Gastrocnemius medialis (tissue), 4 donors: ENCODE results near the gene KIRREL1. TPM values are rescaled to one million over a fixed set of nuclear protein-coding genes. Genes with fewer than 3 reads are reported as not detected.

Experiments
- ATAC-seq, 2 donors: fragments of 150-250 bp; one replicate each; pipeline ENCODE4 v1.9.1; 2016
- DNase-seq, 2 donors: peaks; one replicate each; pipeline ENCODE4 v3.0.0-alpha.2; 2019
- H3K27ac ChIP-seq, 4 donors: fragments of 200-600 bp; sonication (generic); 1 replicate in 1 of 4; 2 replicates in 3 of 4; pipeline ENCODE4 v1.5.1; 2016 to 2018; ENCODE audit warnings: mild to moderate bottlenecking in 2 of 4, moderate library complexity in 1 of 4
- H3K27me3 ChIP-seq, 3 donors: fragments of 200-600 bp; sonication (generic) in 2 of 3; 1 replicate in 1 of 3; 2 replicates in 2 of 3; pipeline versions ENCODE4 v1.5.1 to v1.6.0; 2016 to 2019; ENCODE audit warnings: mild to moderate bottlenecking in 1 of 3, moderate library complexity in 1 of 3
- H3K36me3 ChIP-seq, 2 donors: fragments of 200-600 bp; sonication (generic) in 1 of 2; one replicate each; pipeline ENCODE4 v1.5.1; 2017 to 2018
- H3K4me1 ChIP-seq, 2 donors: fragments of 200-600 bp; sonication (generic) in 1 of 2; one replicate each; pipeline ENCODE4 v1.5.1; 2016 to 2017; ENCODE audit warnings: mild to moderate bottlenecking in 2 of 2
- H3K4me3 ChIP-seq, 4 donors: fragments of 200-600 bp; sonication (generic) in 3 of 4; 1 replicate in 1 of 4; 2 replicates in 3 of 4; pipeline ENCODE4 v1.5.1; 2016 to 2019; ENCODE audit warnings: mild to moderate bottlenecking in 2 of 4
- H3K9me3 ChIP-seq, 3 donors: fragments of 200-600 bp; sonication (generic) in 2 of 3; 1 replicate in 1 of 3; 2 replicates in 2 of 3; pipeline ENCODE4 v1.5.1; 2016 to 2019
- POLR2A ChIP-seq, 2 donors: fragments of 450-650 bp; IDR thresholded peaks; one replicate each; pipeline ENCODE4 v1.6.1; 2017; ENCODE audit warnings: antibody characterized with exemption in 2 of 2, mild to moderate bottlenecking in 2 of 2, moderate library complexity in 2 of 2
- in situ Hi-C, 4 donors: fragments of 200-750 bp; cut with MboI; loops; one replicate each; pipeline versions ENCODE4 v1.15.0 to v1.8.0; 2017; ENCODE audit warnings: low sequenced_read_pairs in 4 of 4
- intact Hi-C: fragments of 100-400 bp; cut with DNase I; formaldehyde crosslinking; loops from one replicate; pipeline ENCODE4 v1.15.1; 2023; ENCODE audit warnings: low total_unique reads
- total RNA-seq, 4 donors: library from RNA; depleted of rRNA; stranded (reverse); fragments of >200 nt; gene quantifications; one replicate each; pipeline versions ENCODE4 v1.1.0 to v1.2.3, GENCODE V29; 2016
- TF ChIP-seq, protein P1 (sequence below), 5 experiments: fragments of 450-650 bp in 3 of 5; fragments of 200-600 bp in 2 of 5; sonication (generic) in 2 of 5; IDR thresholded peaks in 4 of 5; conservative IDR thresholded peaks in 1 of 5; 1 replicate in 4 of 5; 2 replicates in 1 of 5; pipeline ENCODE4 v1.5.1; 2016 to 2019; ENCODE audit warnings: antibody characterized with exemption in 5 of 5, mild to moderate bottlenecking in 3 of 5, moderate library complexity in 3 of 5

KIRREL1 gene
- total RNA-seq, 4 donors from 2014 or later, result 2.8 to 15.1 (median 6.6) TPM

DNA sequence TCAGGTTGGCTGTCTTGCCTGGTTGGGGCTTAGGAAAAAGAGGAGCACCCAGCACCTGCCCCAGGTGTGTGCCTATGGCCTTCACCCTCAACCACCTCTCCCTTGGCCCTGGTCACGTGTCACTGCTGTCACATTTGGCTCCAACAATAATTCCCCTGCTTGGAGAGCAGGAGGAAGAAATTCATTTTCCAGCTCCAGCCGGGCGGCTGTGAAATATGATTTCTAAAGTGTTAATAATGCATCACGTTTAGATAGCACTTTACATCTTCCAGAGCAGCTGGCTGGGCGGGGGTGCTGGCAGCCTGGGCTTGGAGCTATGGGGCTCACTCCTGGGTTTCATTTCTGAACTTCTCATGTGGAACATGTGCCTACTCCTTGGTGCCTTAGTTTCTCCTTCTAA lies 63.1 kb downstream of the KIRREL1 start:
- TF ChIP-seq, protein P1, sequence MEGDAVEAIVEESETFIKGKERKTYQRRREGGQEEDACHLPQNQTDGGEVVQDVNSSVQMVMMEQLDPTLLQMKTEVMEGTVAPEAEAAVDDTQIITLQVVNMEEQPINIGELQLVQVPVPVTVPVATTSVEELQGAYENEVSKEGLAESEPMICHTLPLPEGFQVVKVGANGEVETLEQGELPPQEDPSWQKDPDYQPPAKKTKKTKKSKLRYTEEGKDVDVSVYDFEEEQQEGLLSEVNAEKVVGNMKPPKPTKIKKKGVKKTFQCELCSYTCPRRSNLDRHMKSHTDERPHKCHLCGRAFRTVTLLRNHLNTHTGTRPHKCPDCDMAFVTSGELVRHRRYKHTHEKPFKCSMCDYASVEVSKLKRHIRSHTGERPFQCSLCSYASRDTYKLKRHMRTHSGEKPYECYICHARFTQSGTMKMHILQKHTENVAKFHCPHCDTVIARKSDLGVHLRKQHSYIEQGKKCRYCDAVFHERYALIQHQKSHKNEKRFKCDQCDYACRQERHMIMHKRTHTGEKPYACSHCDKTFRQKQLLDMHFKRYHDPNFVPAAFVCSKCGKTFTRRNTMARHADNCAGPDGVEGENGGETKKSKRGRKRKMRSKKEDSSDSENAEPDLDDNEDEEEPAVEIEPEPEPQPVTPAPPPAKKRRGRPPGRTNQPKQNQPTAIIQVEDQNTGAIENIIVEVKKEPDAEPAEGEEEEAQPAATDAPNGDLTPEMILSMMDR (IDR thresholded peaks at IDR 0.05 in 4 of 5, conservative IDR thresholded peaks at IDR 0.05 in 1 of 5), result no peak
- TF ChIP-seq POLR2A (IDR thresholded peaks at IDR 0.05), result no peak
- Histone ChIP-seq H3K27me3 (no peaks in the 10 kb centered on the region), H3K9me3 (no peaks in the 10 kb centered on the region), H3K4me3 (no peak overlapping the region), H3K4me1 (no peaks in the 10 kb centered on the region), H3K27ac (no peak overlapping the region), H3K36me3 (no peaks in the 10 kb centered on the region)
- intact Hi-C loops, result no loop called here
- no peak for ATAC-seq
- no peak for DNase-seq
- in situ Hi-C loops, result no loop called here

DNA sequence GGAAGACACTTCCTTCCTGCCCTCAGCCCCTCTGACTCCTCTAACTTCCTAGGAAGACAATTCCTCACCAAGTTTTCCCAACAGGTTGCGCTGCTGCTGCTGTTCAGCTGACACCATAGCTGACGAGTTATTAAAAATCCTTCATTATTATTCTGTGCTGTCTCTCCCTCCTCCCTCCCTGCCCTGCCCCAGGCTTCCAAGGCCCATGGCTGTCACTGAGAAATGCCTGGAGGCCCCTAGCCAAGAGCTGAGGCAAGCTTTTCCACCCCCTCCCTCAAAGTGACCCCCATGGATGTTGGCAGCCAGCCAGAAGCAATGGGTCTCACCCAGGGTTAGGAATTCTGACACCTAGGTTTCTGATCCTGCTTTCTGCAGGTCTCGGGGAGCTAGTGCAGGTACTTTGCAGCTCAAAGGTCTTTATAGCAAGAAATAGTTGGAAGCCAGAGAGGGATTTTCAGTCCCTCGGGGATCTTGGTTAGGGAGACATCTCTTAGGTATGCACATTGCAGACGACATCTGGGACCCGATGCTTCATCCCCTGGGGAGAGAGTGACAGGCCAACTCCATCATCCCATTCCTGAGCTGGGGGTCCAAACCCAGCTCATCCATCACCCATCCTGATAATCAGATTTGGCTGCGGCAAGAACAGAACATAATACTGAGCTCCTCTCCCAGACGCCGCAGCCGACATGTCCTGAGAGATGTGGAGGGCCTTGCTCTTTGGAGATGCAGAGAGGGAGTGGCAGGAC lies 65.0 kb downstream of the KIRREL1 start:
- H3K27me3 ChIP-seq, result no peaks in the 10 kb centered on the region
- ATAC-seq, result no peak
- H3K27ac ChIP-seq, result no peak overlapping the region
- H3K4me3 ChIP-seq, result no peak overlapping the region
- no peaks in the 10 kb centered on the region for H3K4me1 ChIP-seq
- TF ChIP-seq POLR2A (IDR thresholded peaks at IDR 0.05), result no peak
- TF ChIP-seq, protein P1 (IDR thresholded peaks at IDR 0.05 in 4 of 5, conservative IDR thresholded peaks at IDR 0.05 in 1 of 5), result no peak
- DNase-seq, result no peak
- in situ Hi-C loops (no loop called here), intact Hi-C loops (no loop called here)
- no peaks in the 10 kb centered on the region for H3K36me3 ChIP-seq
- H3K9me3 ChIP-seq, result no peaks in the 10 kb centered on the region

DNA sequence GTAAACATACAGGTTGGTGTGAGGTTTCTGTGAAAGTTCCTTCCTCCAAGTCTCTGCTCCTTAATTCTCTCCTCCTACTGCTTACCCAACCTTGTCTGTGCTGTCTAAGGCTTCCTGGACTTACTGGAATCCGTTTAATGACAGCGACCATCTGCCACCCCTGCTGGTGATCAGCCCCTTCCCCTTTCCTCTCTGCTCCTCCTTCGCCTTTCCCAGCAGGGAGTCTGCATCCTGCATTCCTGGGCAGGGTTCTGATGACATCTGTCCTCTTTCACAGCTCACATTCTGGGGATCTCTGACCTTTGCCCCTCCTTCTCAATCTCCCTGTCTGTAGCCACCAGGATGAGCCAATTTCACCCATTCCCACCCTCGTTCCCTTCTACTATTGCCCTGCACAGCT lies 66.5 kb downstream of the KIRREL1 start:
- in situ Hi-C loops (no loop called here), intact Hi-C loops (no loop called here)
- H3K27me3 ChIP-seq, result no peaks in the 10 kb centered on the region

DNA sequence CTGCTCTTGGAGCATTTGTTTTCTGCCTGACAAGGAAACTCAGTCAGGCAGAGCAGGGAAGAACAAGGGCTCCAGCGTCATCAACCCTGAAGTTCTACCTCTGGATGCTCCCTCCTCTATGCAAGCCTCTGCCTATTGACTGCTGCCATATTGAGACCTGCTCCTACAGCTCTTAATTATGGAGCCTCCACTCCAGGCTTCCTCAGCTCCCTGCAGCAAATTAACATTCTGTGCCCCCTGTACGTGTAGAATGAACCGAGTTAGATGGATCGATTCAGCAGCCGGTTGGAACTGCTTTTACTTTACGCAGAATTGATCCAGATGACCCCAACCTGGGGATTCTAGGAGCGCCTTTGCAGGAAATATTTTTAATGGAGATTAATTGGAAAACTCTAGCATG lies 68.7 kb downstream of the KIRREL1 start:
- TF ChIP-seq, protein P1 (IDR thresholded peaks at IDR 0.05 in 4 of 5, conservative IDR thresholded peaks at IDR 0.05 in 1 of 5), result no peak
- no peak for TF ChIP-seq POLR2A (IDR thresholded peaks at IDR 0.05)
- Histone ChIP-seq H3K4me1 (no peaks in the 10 kb centered on the region), H3K4me3 (no peak overlapping the region), H3K27me3 (no peaks in the 10 kb centered on the region), H3K27ac (no peak overlapping the region), H3K9me3 (no peaks in the 10 kb centered on the region), H3K36me3 (no peaks in the 10 kb centered on the region)
- DNase-seq (no peak), ATAC-seq (no peak)
- in situ Hi-C loops, result no loop called here
- intact Hi-C loops, result no loop called here

More for the DNA sequence above, 66.5 kb downstream of the KIRREL1 start:
- DNase-seq, result no peak
- no peaks in the 10 kb centered on the region for H3K9me3 ChIP-seq
- H3K27ac ChIP-seq, result no peak overlapping the region
- no peaks in the 10 kb centered on the region for H3K36me3 ChIP-seq
- TF ChIP-seq, protein P1 (IDR thresholded peaks at IDR 0.05 in 4 of 5, conservative IDR thresholded peaks at IDR 0.05 in 1 of 5), result no peak
- no peak for TF ChIP-seq POLR2A (IDR thresholded peaks at IDR 0.05)
- no peaks in the 10 kb centered on the region for H3K4me1 ChIP-seq
- H3K4me3 ChIP-seq, result no peak overlapping the region
- no peak for ATAC-seq

DNA sequence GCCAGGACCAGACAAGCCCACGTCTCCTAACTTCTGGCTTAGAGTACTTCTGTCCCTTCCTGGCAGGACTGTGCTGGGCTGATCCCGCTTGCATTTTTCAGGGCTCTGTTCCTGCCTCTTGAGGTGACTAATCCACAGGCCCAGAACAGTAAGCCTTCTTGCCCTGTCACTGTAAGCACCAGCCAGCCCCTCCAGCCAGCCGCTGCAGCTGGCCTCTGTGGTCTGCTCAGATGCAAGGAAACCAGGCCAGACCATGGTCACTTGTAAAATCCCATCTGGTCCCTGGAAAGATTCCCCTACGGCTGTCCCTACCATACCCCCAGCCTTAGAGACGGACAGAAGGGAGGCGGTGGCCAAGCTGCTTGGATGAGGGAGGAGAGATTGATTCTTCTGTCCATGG lies 74.2 kb downstream of the KIRREL1 start:
- ATAC-seq (no peak), DNase-seq (no peak)
- Histone ChIP-seq H3K27me3 (no peaks in the 10 kb centered on the region), H3K36me3 (no peaks in the 10 kb centered on the region), H3K4me3 (no peak overlapping the region), H3K4me1 (peaks cover 0 to 3% of the 10 kb centered on the region in 2 donors), H3K9me3 (no peaks in the 10 kb centered on the region), H3K27ac (no peak overlapping the region)
- TF ChIP-seq, protein P1 (IDR thresholded peaks at IDR 0.05 in 4 of 5, conservative IDR thresholded peaks at IDR 0.05 in 1 of 5), result no peak
- TF ChIP-seq POLR2A (IDR thresholded peaks at IDR 0.05), result no peak
- in situ Hi-C loops, result no loop called here
- intact Hi-C loops, result no loop called here
